Measurements from ENCODE around the gene C1QL3.

- TF ChIP-seq, protein P1, sequence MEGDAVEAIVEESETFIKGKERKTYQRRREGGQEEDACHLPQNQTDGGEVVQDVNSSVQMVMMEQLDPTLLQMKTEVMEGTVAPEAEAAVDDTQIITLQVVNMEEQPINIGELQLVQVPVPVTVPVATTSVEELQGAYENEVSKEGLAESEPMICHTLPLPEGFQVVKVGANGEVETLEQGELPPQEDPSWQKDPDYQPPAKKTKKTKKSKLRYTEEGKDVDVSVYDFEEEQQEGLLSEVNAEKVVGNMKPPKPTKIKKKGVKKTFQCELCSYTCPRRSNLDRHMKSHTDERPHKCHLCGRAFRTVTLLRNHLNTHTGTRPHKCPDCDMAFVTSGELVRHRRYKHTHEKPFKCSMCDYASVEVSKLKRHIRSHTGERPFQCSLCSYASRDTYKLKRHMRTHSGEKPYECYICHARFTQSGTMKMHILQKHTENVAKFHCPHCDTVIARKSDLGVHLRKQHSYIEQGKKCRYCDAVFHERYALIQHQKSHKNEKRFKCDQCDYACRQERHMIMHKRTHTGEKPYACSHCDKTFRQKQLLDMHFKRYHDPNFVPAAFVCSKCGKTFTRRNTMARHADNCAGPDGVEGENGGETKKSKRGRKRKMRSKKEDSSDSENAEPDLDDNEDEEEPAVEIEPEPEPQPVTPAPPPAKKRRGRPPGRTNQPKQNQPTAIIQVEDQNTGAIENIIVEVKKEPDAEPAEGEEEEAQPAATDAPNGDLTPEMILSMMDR (IDR thresholded peaks at IDR 0.05): no peak
- TF ChIP-seq POLR2A (IDR thresholded peaks at IDR 0.05): no peak
Measured at GRCh38 chr10:16509996-16510395, 11.7 kb downstream of the C1QL3 start.

Measured in ovary (tissue), 3 donors.